ENCODE data around the gene IWS1.
"Not testable (repeated sequence)": the region's sequence is repeated elsewhere in the genome, so short reads cannot be mapped to it uniquely, and the experiment has no call there.

IWS1 gene

DNA sequence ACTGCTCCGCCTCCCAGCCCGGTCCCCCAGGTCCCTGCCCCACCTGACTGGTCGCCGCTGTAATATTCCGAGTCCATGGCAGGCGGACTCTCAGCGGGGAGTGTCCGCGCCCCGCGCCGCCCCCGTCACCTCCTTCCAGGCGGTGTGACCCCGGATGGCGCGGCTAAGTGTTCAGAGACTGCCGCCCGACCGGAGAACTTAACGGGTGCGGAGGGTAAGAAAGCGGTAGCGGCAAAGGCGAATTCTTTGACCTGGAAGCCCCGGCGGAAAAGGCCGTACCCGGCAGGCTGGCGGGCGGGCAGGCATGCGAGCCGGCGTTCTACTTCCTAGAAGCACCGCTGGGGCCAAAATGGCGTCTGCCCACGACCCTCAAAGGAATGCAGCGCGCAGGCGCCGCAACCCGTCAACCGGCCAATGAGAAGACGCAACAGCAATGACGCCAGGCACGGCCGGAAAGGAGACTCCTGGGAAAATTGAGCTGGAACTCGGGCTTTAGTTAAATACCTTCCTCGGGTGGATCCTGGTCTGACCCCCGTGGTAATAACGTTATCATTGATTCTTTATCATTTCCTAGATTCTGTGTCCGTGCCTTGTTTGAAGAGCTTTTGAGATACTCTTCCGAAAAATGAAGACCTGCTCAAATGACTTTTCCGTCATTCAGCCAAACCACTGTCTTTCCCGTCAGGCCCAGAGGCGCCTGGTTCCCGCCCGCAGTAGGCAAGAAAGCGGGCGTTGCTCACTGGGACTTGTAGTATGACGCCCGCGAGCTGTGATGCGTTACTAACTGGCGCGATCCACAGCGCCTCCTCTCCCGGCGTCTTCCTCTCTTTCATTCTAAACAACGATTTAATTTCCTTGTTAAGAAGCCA is at the start of gene IWS1:
IWS1 (minus strand) TSS at position 358 of the 869 bp plus-strand sequence; CDS start at position 77, 281 bp downstream.
- Mint-ChIP-seq H3K9me3 (no peaks in the 10 kb centered on the region), H3K36me3 (ENCODE audit: low read depth) (peaks cover 12% of the 10 kb centered on the region), H3K27me3 (ENCODE audit: low read depth) (peaks cover 14% of the 10 kb centered on the region), H3K4me1 (ENCODE audit: low read depth) (peaks cover 28% of the 10 kb centered on the region), H3K27ac (peak within 1 kb of the TSS; percentile 96), H3K4me3 (peak within 1 kb of the TSS; percentile 91)

GRCh38 chr2:127575941-127576432 is 49.7 kb upstream of the IWS1 start:
- no peak overlapping the region for H3K27ac Mint-ChIP-seq
- H3K4me1 Mint-ChIP-seq (ENCODE audit: low read depth): peaks cover 4% of the 10 kb centered on the region
- no peaks in the 10 kb centered on the region for H3K9me3 Mint-ChIP-seq

DNA sequence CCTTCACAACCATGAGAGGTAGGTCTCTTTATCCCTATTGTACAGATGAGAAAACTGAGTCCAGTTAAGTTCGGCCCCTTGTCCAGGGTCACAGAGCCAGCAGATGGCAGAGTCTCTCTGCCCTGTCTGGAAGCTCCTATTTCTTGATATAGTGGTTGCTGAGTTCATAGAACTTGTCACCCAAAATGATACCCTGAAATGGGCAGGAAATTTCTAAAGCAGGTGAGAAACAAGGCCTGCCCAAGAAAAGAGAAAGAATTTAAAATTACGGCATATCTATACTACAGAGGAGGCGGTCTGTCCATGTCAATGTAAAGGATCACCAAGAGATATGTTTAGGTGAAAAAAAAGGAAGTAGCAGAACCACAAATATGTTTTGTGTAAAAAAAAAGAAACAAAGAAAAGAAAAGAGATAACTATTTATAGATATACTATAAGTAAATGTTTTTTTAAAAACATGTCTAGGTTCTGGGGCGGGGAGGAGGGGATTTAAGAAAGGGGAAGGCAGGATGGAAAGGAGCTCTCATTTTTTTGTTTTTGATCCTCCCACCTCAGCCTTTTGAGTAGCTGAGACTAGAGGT is 49.0 kb upstream of the IWS1 start:
- H3K9me3 Mint-ChIP-seq: no peaks in the 10 kb centered on the region
- H3K4me1 Mint-ChIP-seq (ENCODE audit: low read depth): peaks cover 4% of the 10 kb centered on the region
- peaks cover 45% of the 10 kb centered on the region for H3K27me3 Mint-ChIP-seq (ENCODE audit: low read depth)
- no peak overlapping the region for H3K27ac Mint-ChIP-seq
- H3K36me3 Mint-ChIP-seq (ENCODE audit: low read depth): no peaks in the 10 kb centered on the region
- no peak overlapping the region for H3K4me3 Mint-ChIP-seq

More at GRCh38 chr2:127575941-127576432, 49.7 kb upstream of the IWS1 start:
- Mint-ChIP-seq H3K27me3 (ENCODE audit: low read depth) (peaks cover 38% of the 10 kb centered on the region), H3K4me3 (no peak overlapping the region), H3K36me3 (ENCODE audit: low read depth) (no peaks in the 10 kb centered on the region)

DNA sequence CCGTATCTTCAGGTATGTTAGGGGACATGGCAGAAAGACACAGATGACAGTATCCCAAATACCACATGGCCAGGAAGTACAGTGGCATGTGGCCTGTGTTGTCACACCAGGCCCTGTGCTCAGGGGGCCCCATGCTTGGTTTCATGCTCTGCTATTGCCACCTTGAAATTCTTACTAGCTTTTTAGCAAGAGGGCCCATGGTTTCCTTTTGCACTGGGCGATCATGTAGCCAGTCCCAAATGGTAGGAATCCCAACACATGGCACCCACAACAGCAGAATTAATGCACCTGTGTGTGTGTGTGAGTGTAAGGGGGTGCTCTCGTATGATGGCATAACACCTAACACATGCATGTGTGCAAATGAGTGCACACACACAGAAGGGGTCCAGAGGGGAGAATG is 48.4 kb upstream of the IWS1 start:
- Mint-ChIP-seq H3K27ac (no peak overlapping the region), H3K4me1 (ENCODE audit: low read depth) (peaks cover 4% of the 10 kb centered on the region), H3K36me3 (ENCODE audit: low read depth) (no peaks in the 10 kb centered on the region), H3K27me3 (ENCODE audit: low read depth) (peaks cover 51% of the 10 kb centered on the region), H3K9me3 (no peaks in the 10 kb centered on the region), H3K4me3 (no peak overlapping the region)

GRCh38 chr2:127573771-127574170 is 47.5 kb upstream of the IWS1 start:
- Mint-ChIP-seq H3K27ac (no peak overlapping the region), H3K4me1 (ENCODE audit: low read depth) (peaks cover 4% of the 10 kb centered on the region), H3K27me3 (ENCODE audit: low read depth) (peaks cover 50% of the 10 kb centered on the region), H3K4me3 (no peak overlapping the region), H3K9me3 (no peaks in the 10 kb centered on the region), H3K36me3 (ENCODE audit: low read depth) (no peaks in the 10 kb centered on the region)

DNA sequence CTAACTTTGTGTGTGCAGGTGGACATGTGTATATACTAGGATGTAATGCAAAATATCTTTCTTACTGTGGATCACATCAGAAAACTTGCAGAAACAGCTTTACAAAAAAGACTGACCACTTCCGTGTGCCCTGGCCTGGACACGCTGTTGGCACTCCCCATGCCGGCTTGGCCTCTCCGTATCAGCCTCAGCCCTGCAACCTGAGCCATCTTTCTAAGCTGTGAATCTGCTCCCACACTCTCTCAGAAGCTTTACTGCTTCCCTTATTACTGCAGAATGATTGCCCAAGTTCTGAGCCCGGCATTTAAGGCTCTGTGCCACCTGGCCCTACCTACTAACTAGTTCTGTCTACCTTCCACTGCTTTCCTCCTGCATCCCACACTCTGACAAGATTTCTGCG is 47.0 kb upstream of the IWS1 start:
- H3K9me3 Mint-ChIP-seq: no peaks in the 10 kb centered on the region
- H3K4me1 Mint-ChIP-seq (ENCODE audit: low read depth): peaks cover 4% of the 10 kb centered on the region
- no peaks in the 10 kb centered on the region for H3K36me3 Mint-ChIP-seq (ENCODE audit: low read depth)
- H3K4me3 Mint-ChIP-seq: no peak overlapping the region
- no peak overlapping the region for H3K27ac Mint-ChIP-seq
- H3K27me3 Mint-ChIP-seq (ENCODE audit: low read depth): peaks cover 51% of the 10 kb centered on the region

DNA sequence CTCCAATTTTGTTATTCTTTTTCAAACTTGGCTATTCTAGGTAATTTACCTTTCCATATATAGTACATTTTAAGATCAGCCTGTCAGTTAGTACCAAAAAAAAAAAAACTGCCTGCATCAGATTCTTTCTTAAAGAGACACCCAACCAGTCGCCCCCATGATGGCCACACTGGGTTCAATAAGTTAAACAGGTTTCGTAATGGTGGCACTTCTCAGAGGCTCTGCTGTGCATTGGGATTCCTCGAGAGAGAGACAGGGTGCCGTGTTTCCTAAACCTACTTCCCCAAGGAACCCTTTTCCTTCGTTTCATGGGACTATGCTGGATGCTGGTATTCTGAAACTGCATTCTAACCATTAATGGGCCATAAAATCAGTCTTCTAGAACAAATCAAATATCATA is 46.6 kb upstream of the IWS1 start:
- peaks cover 55% of the 10 kb centered on the region for H3K27me3 Mint-ChIP-seq (ENCODE audit: low read depth)
- no peaks in the 10 kb centered on the region for H3K9me3 Mint-ChIP-seq
- no peak overlapping the region for H3K27ac Mint-ChIP-seq
- peaks cover 4% of the 10 kb centered on the region for H3K4me1 Mint-ChIP-seq (ENCODE audit: low read depth)
- no peak overlapping the region for H3K4me3 Mint-ChIP-seq
- no peaks in the 10 kb centered on the region for H3K36me3 Mint-ChIP-seq (ENCODE audit: low read depth)

GRCh38 chr2:127572352-127572751 is 46.1 kb upstream of the IWS1 start:
- not testable (repeated sequence) for H3K4me1 Mint-ChIP-seq (ENCODE audit: low read depth); H3K9me3 Mint-ChIP-seq; H3K27ac Mint-ChIP-seq; H3K4me3 Mint-ChIP-seq; H3K36me3 Mint-ChIP-seq (ENCODE audit: low read depth)
- H3K27me3 Mint-ChIP-seq (ENCODE audit: low read depth): peaks cover 60% of the 10 kb centered on the region

- Mint-ChIP-seq H3K9me3 (no peaks in the 10 kb centered on the region), H3K27ac (no peak overlapping the region), H3K27me3 (ENCODE audit: low read depth) (peaks cover 74% of the 10 kb centered on the region), H3K4me3 (no peak overlapping the region), H3K4me1 (ENCODE audit: low read depth) (peaks cover 4% of the 10 kb centered on the region), H3K36me3 (ENCODE audit: low read depth) (no peaks in the 10 kb centered on the region)
Observed at GRCh38 chr2:127570282-127571250, 44.3 kb upstream of the IWS1 start.

- Mint-ChIP-seq H3K9me3 (no peaks in the 10 kb centered on the region), H3K4me3 (no peak overlapping the region)
Observed at GRCh38 chr2:127569666-127570065, 43.4 kb upstream of the IWS1 start.

DNA sequence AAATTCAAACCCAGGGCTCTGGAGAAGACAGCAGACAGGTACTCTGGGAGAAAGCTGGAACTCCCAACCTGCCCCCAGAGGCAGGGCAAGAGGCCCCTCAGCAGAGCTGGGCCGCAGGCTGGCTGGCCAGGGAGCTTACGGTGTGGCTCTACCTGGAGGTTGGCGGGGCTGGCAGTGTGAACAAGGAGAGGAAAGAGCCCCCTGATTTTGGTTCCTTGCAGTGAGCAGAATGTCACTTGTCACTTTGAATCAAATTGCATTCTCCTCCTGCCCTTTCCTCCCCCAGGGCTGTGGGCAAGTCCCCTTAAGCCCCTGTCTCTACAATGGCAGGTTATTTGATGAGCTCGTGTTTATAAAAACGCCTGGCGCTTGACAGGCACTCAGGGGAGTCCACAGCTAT is 41.8 kb upstream of the IWS1 start:
- Mint-ChIP-seq H3K9me3 (no peaks in the 10 kb centered on the region), H3K27me3 (ENCODE audit: low read depth) (peaks cover 74% of the 10 kb centered on the region), H3K27ac (no peak overlapping the region), H3K36me3 (ENCODE audit: low read depth) (peaks cover under 1% of the 10 kb centered on the region), H3K4me3 (no peak overlapping the region), H3K4me1 (ENCODE audit: low read depth) (peaks cover 13% of the 10 kb centered on the region)

More at GRCh38 chr2:127569666-127570065, 43.4 kb upstream of the IWS1 start:
- H3K36me3 Mint-ChIP-seq (ENCODE audit: low read depth): no peaks in the 10 kb centered on the region
- peaks cover 79% of the 10 kb centered on the region for H3K27me3 Mint-ChIP-seq (ENCODE audit: low read depth)
- H3K4me1 Mint-ChIP-seq (ENCODE audit: low read depth): no peaks in the 10 kb centered on the region
- H3K27ac Mint-ChIP-seq: no peak overlapping the region

- H3K9me3 Mint-ChIP-seq: no peaks in the 10 kb centered on the region
- peaks cover 17% of the 10 kb centered on the region for H3K4me1 Mint-ChIP-seq (ENCODE audit: low read depth)
- peaks cover 72% of the 10 kb centered on the region for H3K27me3 Mint-ChIP-seq (ENCODE audit: low read depth)
- H3K36me3 Mint-ChIP-seq (ENCODE audit: low read depth): peaks cover 4% of the 10 kb centered on the region
- no peak overlapping the region for H3K4me3 Mint-ChIP-seq
- H3K27ac Mint-ChIP-seq: no peak overlapping the region
Observed at GRCh38 chr2:127567351-127567854, 41.1 kb upstream of the IWS1 start.

DNA sequence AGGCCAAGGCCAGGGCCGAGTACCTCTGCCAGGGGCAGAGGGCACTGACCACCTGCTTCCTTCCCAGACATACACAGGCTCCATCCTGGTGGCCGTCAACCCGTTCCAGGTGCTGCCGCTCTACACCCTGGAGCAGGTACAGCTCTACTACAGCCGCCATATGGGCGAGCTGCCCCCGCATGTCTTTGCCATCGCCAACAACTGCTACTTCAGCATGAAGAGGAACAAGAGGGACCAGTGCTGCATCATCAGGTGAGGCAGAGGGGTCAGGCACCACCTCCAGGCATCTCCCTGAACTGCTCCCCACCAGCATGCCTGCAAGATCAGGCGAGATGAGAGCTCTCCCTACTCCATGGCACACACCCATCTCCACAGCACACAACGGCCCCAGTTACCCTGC is 40.3 kb upstream of the IWS1 start:
- Mint-ChIP-seq H3K27me3 (ENCODE audit: low read depth) (peaks cover 71% of the 10 kb centered on the region), H3K4me1 (ENCODE audit: low read depth) (peaks cover 17% of the 10 kb centered on the region), H3K27ac (no peak overlapping the region), H3K4me3 (no peak overlapping the region), H3K36me3 (ENCODE audit: low read depth) (peaks cover 4% of the 10 kb centered on the region), H3K9me3 (no peaks in the 10 kb centered on the region)

- Mint-ChIP-seq H3K27me3 (ENCODE audit: low read depth) (peaks cover 69% of the 10 kb centered on the region), H3K27ac (no peak overlapping the region), H3K9me3 (no peaks in the 10 kb centered on the region), H3K4me1 (ENCODE audit: low read depth) (peaks cover 17% of the 10 kb centered on the region), H3K4me3 (no peak overlapping the region), H3K36me3 (ENCODE audit: low read depth) (peaks cover 4% of the 10 kb centered on the region)
Observed at GRCh38 chr2:127566139-127566417, 39.8 kb upstream of the IWS1 start.

Measured in T-helper 1 cell treated with Interleukin-12 subunit alpha and Interleukin-12 subunit beta and Interleukin-4 antibody, amounts not matched to agents 30 μg/mL and 1 μg/mL, for 36 hours (primary cell).